Peyer's patch (tissue), 4 donors: Measurements from ENCODE around the gene SCAMP4. TPM values are rescaled to one million over a fixed set of nuclear protein-coding genes. Genes with fewer than 3 reads are reported as not detected.
A peak's percentile ranks its signal among the peaks of the same experiment; 100 is the strongest.

Experiments used
- DNase-seq, 3 donors: peaks; one replicate each; pipeline ENCODE4 v3.0.0-alpha.2; 2017 to 2019
- H3K27ac ChIP-seq, 4 donors: fragments of 200-600 bp; sonication (generic); one replicate each; pipeline ENCODE4 v1.5.1; 2016 to 2019
- H3K27me3 ChIP-seq, 2 donors: fragments of 200-600 bp; sonication (generic); one replicate each; pipeline ENCODE4 v1.5.1; 2019
- H3K36me3 ChIP-seq, 3 donors: fragments of 200-600 bp; sonication (generic); one replicate each; pipeline ENCODE4 v1.5.1; 2016 to 2019
- H3K4me1 ChIP-seq, 4 donors: fragments of 200-600 bp; sonication (generic); one replicate each; pipeline ENCODE4 v1.5.1; 2016 to 2019
- H3K4me3 ChIP-seq, 4 donors: fragments of 200-600 bp; sonication (generic); 1 replicate in 3 of 4; 2 replicates in 1 of 4; pipeline ENCODE4 v1.5.1; 2016 to 2019; ENCODE audit warnings: mild to moderate bottlenecking in 1 of 4
- H3K9me3 ChIP-seq, 4 donors: fragments of 200-600 bp; sonication (generic); one replicate each; pipeline ENCODE4 v1.5.1; 2016 to 2019; ENCODE audit warnings: mild to moderate bottlenecking in 1 of 4
- POLR2A ChIP-seq, 2 donors: fragments of 450-650 bp; IDR thresholded peaks; one replicate each; pipeline ENCODE4 v1.5.1; 2017; ENCODE audit warnings: antibody characterized with exemption in 2 of 2, mild to moderate bottlenecking in 2 of 2, moderate library complexity in 2 of 2
- total RNA-seq, 4 donors: library from RNA; depleted of rRNA; stranded (reverse); fragments of >200 nt; gene quantifications; one replicate each; pipeline ENCODE4 v1.1.0, GENCODE V29; 2016
- TF ChIP-seq, protein P1 (sequence below), 6 experiments: fragments of 450-650 bp in 4 of 6; fragments of 200-600 bp in 2 of 6; sonication (generic) in 1 of 6; IDR thresholded peaks; one replicate each; pipeline ENCODE4 v1.5.1; 2017 to 2019; ENCODE audit warnings: antibody characterized with exemption in 6 of 6, mild to moderate bottlenecking in 3 of 6, moderate library complexity in 1 of 6

Gene SCAMP4
- total RNA-seq, 4 donors from 2014 or later, result 45.4 to 62.6 (median 57.0) TPM

DNA sequence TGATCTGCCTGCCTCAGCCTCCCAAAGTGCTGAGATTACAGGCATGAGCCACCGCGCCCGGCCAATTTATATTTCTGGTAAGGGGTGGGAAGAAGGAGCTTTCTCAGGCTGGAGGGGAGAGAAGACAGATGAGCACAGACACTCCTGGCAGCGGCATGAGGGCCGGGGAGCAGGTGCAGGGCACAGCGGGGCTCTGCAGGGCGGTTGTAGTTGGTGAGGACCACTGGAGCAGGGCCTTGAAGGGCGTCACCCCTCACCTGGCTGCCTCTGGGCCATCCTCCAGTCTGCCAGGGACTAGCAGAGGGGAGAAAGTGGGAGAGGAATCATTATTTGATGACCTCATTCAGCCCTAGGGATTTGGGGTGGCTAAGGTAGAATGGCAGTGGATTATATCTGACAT lies 27.2 kb downstream of the SCAMP4 start:
- Histone ChIP-seq H3K36me3 (no peaks in the 10 kb centered on the region), H3K4me3 (no peak overlapping the region), H3K27me3 (no peaks in the 10 kb centered on the region)

DNA sequence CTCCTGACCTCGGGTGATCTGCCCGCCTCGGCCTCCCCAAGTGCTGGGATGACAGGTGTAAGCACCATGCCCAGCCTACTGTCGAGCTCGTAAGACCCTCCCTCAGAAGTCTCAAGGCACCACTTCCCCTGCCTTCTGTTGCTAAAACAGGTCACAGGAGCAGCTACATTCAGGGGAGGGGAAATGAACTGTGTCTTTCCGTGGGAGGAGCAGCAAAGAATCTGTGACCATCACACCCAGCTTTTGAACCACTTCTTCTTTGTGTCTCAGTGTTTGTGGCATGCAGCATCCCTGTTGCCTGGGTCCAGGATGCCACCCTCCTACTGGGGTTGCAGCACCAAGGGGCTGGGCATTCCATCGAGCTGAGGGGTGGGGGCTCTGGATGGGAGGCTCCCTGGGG lies 28.0 kb downstream of the SCAMP4 start:
- H3K36me3 ChIP-seq, result no peaks in the 10 kb centered on the region
- no peaks in the 10 kb centered on the region for H3K27me3 ChIP-seq
- TF ChIP-seq, protein P1, sequence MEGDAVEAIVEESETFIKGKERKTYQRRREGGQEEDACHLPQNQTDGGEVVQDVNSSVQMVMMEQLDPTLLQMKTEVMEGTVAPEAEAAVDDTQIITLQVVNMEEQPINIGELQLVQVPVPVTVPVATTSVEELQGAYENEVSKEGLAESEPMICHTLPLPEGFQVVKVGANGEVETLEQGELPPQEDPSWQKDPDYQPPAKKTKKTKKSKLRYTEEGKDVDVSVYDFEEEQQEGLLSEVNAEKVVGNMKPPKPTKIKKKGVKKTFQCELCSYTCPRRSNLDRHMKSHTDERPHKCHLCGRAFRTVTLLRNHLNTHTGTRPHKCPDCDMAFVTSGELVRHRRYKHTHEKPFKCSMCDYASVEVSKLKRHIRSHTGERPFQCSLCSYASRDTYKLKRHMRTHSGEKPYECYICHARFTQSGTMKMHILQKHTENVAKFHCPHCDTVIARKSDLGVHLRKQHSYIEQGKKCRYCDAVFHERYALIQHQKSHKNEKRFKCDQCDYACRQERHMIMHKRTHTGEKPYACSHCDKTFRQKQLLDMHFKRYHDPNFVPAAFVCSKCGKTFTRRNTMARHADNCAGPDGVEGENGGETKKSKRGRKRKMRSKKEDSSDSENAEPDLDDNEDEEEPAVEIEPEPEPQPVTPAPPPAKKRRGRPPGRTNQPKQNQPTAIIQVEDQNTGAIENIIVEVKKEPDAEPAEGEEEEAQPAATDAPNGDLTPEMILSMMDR (IDR thresholded peaks at IDR 0.05), result no peak
- no peak for TF ChIP-seq POLR2A (IDR thresholded peaks at IDR 0.05)
- no peak for DNase-seq
- peaks cover 0 to 11% (median 6%) of the 10 kb centered on the region in 4 donors for H3K4me1 ChIP-seq
- peak overlapping the region in 1 of 4 donors; percentile 38 for H3K27ac ChIP-seq
- no peaks in the 10 kb centered on the region for H3K9me3 ChIP-seq
- H3K4me3 ChIP-seq, result no peak overlapping the region

More for the DNA sequence above, 27.2 kb downstream of the SCAMP4 start:
- Histone ChIP-seq H3K9me3 (no peaks in the 10 kb centered on the region), H3K27ac (peak overlapping the region in 1 of 4 donors; percentile 38), H3K4me1 (peaks cover 0 to 11% (median 6%) of the 10 kb centered on the region in 4 donors)
- DNase-seq, result no peak
- no peak for TF ChIP-seq POLR2A (IDR thresholded peaks at IDR 0.05)
- TF ChIP-seq, protein P1 (IDR thresholded peaks at IDR 0.05), result no peak

DNA sequence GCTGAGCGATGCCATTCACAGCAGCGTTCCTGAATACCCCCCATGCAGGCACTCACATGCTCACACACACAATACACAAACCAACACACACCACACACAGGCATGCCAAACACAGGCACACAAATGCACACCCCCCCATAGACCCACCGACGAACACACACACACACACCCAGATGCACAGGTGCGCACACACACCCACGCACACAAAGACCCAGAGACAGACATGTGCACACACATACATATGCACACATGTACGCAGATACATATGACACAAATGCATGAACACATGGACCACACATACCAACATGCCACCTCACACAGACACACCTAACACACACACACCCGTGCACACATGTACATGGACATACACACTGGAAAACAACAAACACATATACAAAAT lies 28.7 kb downstream of the SCAMP4 start:
- DNase-seq, result no peak
- Histone ChIP-seq H3K27me3 (no peaks in the 10 kb centered on the region), H3K4me1 (peaks cover 0 to 11% (median 6%) of the 10 kb centered on the region in 4 donors), H3K27ac (no peak overlapping the region), H3K9me3 (no peaks in the 10 kb centered on the region), H3K36me3 (no peaks in the 10 kb centered on the region), H3K4me3 (no peak overlapping the region)
- no peak for TF ChIP-seq POLR2A (IDR thresholded peaks at IDR 0.05)
- TF ChIP-seq, protein P1 (IDR thresholded peaks at IDR 0.05), result no peak

DNA sequence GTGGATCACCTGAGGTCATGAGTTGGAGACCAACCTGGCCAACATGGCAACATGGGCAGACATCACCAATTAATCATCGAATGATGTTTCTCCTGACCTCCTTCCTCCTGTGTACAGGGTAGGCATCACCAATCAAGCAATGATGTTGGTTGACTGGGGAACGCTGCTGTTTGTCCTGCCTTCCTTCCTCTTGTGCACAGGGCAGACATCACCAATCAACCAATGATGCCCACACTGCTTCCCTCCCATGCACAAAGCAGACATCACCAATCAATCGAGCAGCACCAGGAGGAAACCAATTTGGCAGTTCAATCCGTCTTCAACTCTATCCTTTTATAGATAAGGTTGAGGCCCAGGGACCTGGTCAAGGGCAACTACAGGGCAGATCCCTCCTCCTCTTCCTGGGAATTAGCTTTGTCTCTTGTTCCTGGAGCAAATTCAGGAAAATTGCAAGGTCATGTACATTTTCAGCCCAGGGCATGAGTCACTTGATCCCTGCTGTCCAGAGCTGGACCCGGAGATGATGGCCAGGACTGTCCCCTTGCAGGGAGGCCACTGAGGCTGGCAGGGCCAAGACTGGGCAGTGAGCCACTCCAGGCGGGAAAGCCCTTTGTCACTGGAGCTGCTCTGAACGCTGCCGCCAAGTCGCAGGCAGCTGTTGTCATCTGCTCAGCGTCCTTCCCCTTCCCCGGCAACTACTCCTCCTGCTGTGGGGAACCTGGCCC lies 30.4 kb downstream of the SCAMP4 start:
- H3K36me3 ChIP-seq, result no peaks in the 10 kb centered on the region
- no peak overlapping the region for H3K4me3 ChIP-seq
- no peaks in the 10 kb centered on the region for H3K9me3 ChIP-seq
- H3K27ac ChIP-seq, result no peak overlapping the region
- H3K4me1 ChIP-seq, result peaks cover 0 to 15% (median 4%) of the 10 kb centered on the region in 4 donors
- DNase-seq, result no peak
- no peaks in the 10 kb centered on the region for H3K27me3 ChIP-seq
- TF ChIP-seq, protein P1 (IDR thresholded peaks at IDR 0.05), result no peak
- no peak for TF ChIP-seq POLR2A (IDR thresholded peaks at IDR 0.05)

DNA sequence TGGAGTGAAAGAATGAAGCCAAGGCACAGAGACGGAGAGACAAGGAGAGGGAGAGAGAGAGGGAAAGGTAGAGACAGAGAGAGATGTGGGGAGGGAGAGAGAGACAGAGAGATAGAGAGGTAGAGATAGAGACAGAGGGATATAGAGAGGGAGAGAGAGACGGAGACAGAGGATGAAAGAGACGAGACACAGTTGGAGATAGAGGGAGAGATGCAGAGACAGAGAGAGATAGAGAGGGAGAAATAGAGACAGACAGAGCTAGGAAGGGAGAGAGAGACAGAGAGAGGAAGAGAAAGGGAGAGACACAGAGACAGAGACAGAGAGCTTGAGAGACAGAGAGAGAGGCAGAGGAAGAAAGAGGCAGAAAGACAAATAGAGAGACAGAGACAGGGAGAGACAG lies 31.2 kb downstream of the SCAMP4 start:
- DNase-seq, result no peak
- Histone ChIP-seq H3K27ac (no peak overlapping the region), H3K4me3 (no peak overlapping the region), H3K9me3 (no peaks in the 10 kb centered on the region), H3K27me3 (no peaks in the 10 kb centered on the region), H3K4me1 (peaks cover 0 to 15% (median 4%) of the 10 kb centered on the region in 4 donors), H3K36me3 (no peaks in the 10 kb centered on the region)
- TF ChIP-seq, protein P1 (IDR thresholded peaks at IDR 0.05), result no peak
- no peak for TF ChIP-seq POLR2A (IDR thresholded peaks at IDR 0.05)
